Panc1 (cell line): Measurements from ENCODE around the gene CALD1. TPM values are rescaled to one million over a fixed set of nuclear protein-coding genes. Genes with fewer than 3 reads are reported as not detected.

Source experiments
- ATAC-seq: fragments of 200-7000 bp; cut with Tn5 transposase; 2 replicates; pipeline ENCODE4 v1.9.1; 2020; ENCODE audit warnings: mild to moderate bottlenecking, moderate library complexity
- BruUV-seq: library from RNA; stranded (reverse); fragments of 400-500 nt; replicated peaks from 2 replicates; lab custom pipeline; 2021; lab: Mats Ljungman, UMichigan
- CTCF ChIA-PET: fragments of 300-600 bp; sonication (Branson Sonifier 250); formaldehyde crosslinking; loops from one replicate; lab custom pipeline; 2022; ENCODE audit warnings: antibody characterized with exemption; lab: Charles Lee
- POLR2A ChIA-PET: fragments of 300-600 bp; sonication (Branson Sonifier 250); formaldehyde crosslinking; loops from one replicate; lab custom pipeline; 2022; ENCODE audit warnings: antibody characterized with exemption; lab: Charles Lee
- DNase-seq: peaks from one replicate; pipeline ENCODE4 v3.0.0-alpha.2; 2010; ENCODE audit warnings: low read depth, low spot score
- H3K27ac ChIP-seq: 2 replicates; pipeline ENCODE4 v1.5.1; 2011; ENCODE audit warnings: mild to moderate bottlenecking, low read length, inconsistent platforms
- H3K27me3 ChIP-seq: fragments of 200-500 bp; sonication (Bioruptor generic); 2 replicates; pipeline ENCODE4 v1.6.0; 2014; ENCODE audit warnings: low read length, inconsistent platforms; ENCODE audit not compliant: control insufficient read depth, insufficient read depth
- H3K36me3 ChIP-seq: fragments of 200-500 bp; sonication (Bioruptor generic); 2 replicates; pipeline ENCODE4 v1.5.1; 2014; ENCODE audit warnings: inconsistent platforms, mild to moderate bottlenecking, low read length, moderate library complexity; ENCODE audit not compliant: control insufficient read depth, insufficient read depth
- H3K4me1 ChIP-seq: 2 replicates; pipeline ENCODE4 v1.5.1; 2011; ENCODE audit warnings: inconsistent platforms, mild to moderate bottlenecking, low read length, moderate library complexity; ENCODE audit not compliant: control insufficient read depth, insufficient read depth
- H3K4me3 ChIP-seq, 2 experiments: 2 replicates each; pipeline ENCODE4 v1.5.1; 2011 to 2012; ENCODE audit warnings: low read depth in 2 of 2, low read length in 2 of 2, mild to moderate bottlenecking in 2 of 2, inconsistent platforms in 1 of 2, moderate library complexity in 1 of 2
- H3K9me3 ChIP-seq: fragments of 200-500 bp; sonication (Bioruptor generic); 2 replicates; pipeline ENCODE4 v1.5.1; 2014; ENCODE audit warnings: low read depth, mild to moderate bottlenecking, inconsistent platforms, low read length, moderate library complexity; ENCODE audit not compliant: control insufficient read depth, insufficient read depth
- CTCF ChIP-seq: fragments of 450-650 bp; IDR thresholded peaks from 2 replicates; pipeline ENCODE4 v1.5.1; 2017; ENCODE audit warnings: mild to moderate bottlenecking
- POLR2AphosphoS5 ChIP-seq: IDR thresholded peaks from 2 replicates; pipeline ENCODE4 v1.6.1; 2012; ENCODE audit warnings: mild to moderate bottlenecking, low read depth, low read length, moderate library complexity
- REST ChIP-seq, 2 experiments: IDR thresholded peaks; 2 replicates each; pipeline ENCODE4 v1.6.1; 2011 to 2012; ENCODE audit warnings: low read depth in 2 of 2, control low read depth in 1 of 2, low read length in 1 of 2, mild to moderate bottlenecking in 1 of 2, moderate library complexity in 1 of 2; ENCODE audit not compliant: insufficient read depth in 1 of 2
- SIN3A ChIP-seq: IDR thresholded peaks from 2 replicates; pipeline ENCODE4 v1.6.1; 2012; ENCODE audit warnings: low read depth, mild to moderate bottlenecking, low read length, moderate library complexity, borderline replicate concordance; ENCODE audit not compliant: insufficient read depth
- TCF7L2 ChIP-seq: IDR thresholded peaks from 2 replicates; pipeline ENCODE4 v1.6.1; 2011; ENCODE audit warnings: mild to moderate bottlenecking, low read depth, low read length, inconsistent platforms
- in situ Hi-C: cut with HindIII; loops from 2 replicates; pipeline ENCODE4 v1.10.0; 2016; ENCODE audit warnings: low sequenced_read_pairs, low pct_unique_long_range_greater_than_20kb
- intact Hi-C: fragments of 100-400 bp; cut with micrococcal nuclease; formaldehyde crosslinking; loops from one replicate; pipeline ENCODE4 v1.10.0; 2022; ENCODE audit not compliant: unreplicated experiment
- total RNA-seq: library from RNA; stranded (reverse); gene quantifications from one replicate; pipeline ENCODE4 v1.2.1, GENCODE V29; 2021; ENCODE audit not compliant: unreplicated experiment

Gene CALD1
- total RNA-seq, 1 experiment from 2014 or later = 9.2 TPM

DNA sequence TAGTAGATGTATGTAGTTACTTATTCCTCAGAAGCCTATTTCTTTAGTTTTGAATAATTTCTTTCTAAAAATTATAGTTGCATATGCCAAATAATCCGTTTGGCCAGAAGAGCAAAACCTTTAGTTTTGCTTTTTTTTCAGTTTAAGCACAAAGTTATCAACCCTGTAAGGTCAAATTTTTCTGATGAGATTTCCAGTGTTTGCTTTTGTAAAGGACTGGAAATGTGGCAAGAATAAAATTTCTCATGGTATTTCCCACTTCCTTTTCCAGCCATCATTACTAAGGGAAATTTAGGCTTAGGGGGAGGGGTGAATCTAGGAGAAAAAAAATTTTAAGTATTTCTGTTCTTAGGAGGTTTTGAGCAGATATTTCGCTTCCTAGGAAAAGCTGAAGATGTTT, 7.6 kb downstream of the CALD1 start:
- H3K36me3 ChIP-seq = no peaks in the 10 kb centered on the region
- H3K9me3 ChIP-seq = no peaks in the 10 kb centered on the region
- H3K4me3 ChIP-seq = no peak overlapping the region
- intact Hi-C loops = no loop called here
- H3K4me1 ChIP-seq = no peaks in the 10 kb centered on the region
- TF ChIP-seq REST (IDR thresholded peaks at IDR 0.05; ENCODE audit: insufficient read depth in 1 of 2, low read depth in 2 of 2, low read length in 1 of 2) (no peak), SIN3A (no peak), CTCF (no peak)
- H3K27ac ChIP-seq = no peak overlapping the region
- H3K27me3 ChIP-seq = no peaks in the 10 kb centered on the region
- ATAC-seq = no peak
- CTCF ChIA-PET = no interaction called here
- in situ Hi-C loops = no loop called here
- no peak for DNase-seq
- POLR2A ChIA-PET = no interaction called here
- no TSS peak for BruUV-seq

GRCh38 chr7:134787720-134788119, 8.3 kb downstream of the CALD1 start:
- intact Hi-C loops = no loop called here
- no peaks in the 10 kb centered on the region for H3K9me3 ChIP-seq

More at GRCh38 chr7:134787720-134788119, 8.3 kb downstream of the CALD1 start:
- in situ Hi-C loops = no loop called here
- DNase-seq (no peak), ATAC-seq (no peak)
- no TSS peak for BruUV-seq
- Histone ChIP-seq H3K4me1 (no peaks in the 10 kb centered on the region), H3K27me3 (no peaks in the 10 kb centered on the region), H3K4me3 (no peak overlapping the region), H3K36me3 (no peaks in the 10 kb centered on the region), H3K27ac (no peak overlapping the region)
- TF ChIP-seq SIN3A (no peak), REST (IDR thresholded peaks at IDR 0.05; ENCODE audit: insufficient read depth in 1 of 2, low read depth in 2 of 2, low read length in 1 of 2) (no peak), TCF7L2 (no peak), CTCF (no peak), POLR2AphosphoS5 (no peak)
- POLR2A ChIA-PET = no interaction called here
- CTCF ChIA-PET = no interaction called here
